Stimulated activated CD4-positive, alpha-beta T cell treated with anti-CD3 and anti-CD28 coated beads, Interleukin-12 subunit alpha, Interleukin-12 subunit beta, amount 100 ng/mL, for 48 hours (primary cell): ENCODE measurements around the gene ESYT1.
"Not testable (repeated sequence)": the region's sequence is repeated elsewhere in the genome, so short reads cannot be mapped to it uniquely, and the experiment has no call there.

ENCODE experiments used
- DNase-seq, 3 donors: peaks; one replicate each; pipeline ENCODE4 v3.0.0-alpha.2; 2020; ENCODE audit warnings: low read depth in 2 of 3, low spot score in 1 of 3

The ESYT1 gene

DNA sequence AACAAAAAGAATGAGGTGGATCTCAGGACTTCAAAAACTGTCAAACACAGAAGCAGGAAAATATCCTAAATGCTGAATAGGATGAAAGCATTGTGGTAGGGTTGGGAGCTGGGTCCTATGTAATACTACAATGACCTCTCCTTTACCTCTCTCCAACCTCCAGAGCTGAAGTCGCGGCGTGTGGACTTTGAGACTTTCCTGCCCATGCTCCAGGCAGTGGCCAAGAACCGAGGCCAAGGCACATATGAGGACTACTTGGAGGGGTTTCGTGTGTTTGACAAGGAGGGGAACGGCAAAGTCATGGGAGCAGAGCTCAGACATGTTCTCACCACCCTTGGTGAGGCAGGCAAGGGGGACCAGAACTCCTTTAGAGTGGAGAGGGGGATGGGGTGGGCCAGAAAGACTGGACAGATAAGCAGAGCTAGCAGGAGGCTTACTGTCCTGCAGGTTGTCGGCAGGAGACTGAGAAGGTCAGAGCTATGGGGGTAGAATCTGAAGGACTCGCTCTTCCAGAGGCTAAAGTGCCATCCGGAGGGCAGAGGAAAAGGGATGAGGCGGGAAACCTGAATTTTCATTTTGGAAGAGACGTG lies 27.3 kb downstream of the ESYT1 start:
- no peak for DNase-seq

DNA sequence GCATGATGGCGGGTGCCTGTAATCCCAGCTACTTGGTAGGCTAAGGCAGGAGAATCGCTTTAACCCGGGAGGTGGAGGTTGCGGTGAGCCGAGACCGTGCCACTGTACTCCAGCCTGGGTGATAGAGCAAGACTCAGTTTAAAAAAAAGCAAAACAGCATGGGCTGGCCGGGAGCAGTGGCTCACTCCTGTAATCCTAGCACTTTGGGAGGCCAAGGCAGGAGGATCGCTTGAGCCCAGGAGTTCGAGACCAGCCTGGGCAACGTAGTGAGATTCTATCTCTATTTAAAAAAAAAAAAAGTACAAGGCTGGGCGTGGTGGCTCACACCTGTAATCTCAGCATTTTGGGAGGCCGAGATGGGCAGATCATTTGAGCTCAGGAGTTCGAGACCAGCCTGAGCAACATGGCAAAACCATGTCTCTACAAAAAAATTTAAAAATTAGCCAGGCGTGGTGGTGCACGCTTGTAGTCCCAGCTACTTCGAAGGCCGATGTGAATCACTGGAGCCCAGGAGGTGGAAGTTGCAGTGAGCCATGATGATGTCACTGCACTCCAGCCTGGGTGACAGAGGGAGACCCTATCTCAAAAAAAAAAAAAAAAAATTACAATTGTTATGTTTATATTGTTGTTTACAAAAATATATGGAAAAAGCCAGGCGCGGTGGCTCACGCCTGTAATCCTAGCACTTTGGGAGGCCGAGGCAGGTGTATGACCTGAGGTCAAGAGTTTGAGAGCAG lies 28.6 kb downstream of the ESYT1 start:
- DNase-seq: not testable (repeated sequence)

DNA sequence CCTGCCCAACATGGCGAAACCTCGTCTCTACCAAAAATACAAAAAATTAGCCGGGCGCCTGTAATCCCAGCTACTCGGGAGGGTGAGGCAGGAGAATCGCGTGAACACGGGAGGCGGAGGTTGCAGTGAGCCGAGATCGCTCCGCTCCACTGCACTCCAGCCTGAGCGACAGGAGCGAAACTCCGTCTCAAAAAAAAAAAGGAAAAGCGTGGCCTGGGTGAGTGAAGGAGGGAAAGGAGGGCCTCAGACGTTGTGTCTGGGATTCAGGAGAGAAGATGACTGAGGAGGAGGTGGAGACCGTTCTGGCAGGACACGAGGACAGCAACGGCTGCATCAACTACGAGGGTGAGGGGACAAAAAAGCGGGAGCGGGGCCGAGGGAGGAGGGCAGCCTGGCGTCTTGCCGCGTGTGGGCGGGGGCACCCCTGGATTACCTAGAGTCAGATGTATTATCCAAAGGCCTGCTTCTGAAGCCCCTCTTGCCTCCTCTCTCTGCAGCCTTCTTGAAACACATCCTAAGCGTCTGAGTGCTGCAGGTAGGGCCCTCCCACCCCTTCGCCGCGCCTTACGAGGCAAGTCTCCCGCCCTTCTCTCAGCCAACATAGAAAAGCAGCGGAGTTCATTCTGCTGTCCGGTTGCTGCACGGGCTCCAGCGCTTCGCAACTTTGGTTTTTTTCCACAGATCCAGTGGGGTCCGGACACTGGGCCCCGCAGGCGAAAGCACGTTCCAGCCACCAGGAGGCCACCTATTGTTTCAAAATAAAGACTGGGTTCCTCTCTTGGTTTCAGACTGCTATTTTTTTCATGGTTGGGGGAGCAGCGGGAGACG lies 29.3 kb downstream of the ESYT1 start:
- DNase-seq: peak in 2 of 3 donors; percentile 35 to 50

DNA sequence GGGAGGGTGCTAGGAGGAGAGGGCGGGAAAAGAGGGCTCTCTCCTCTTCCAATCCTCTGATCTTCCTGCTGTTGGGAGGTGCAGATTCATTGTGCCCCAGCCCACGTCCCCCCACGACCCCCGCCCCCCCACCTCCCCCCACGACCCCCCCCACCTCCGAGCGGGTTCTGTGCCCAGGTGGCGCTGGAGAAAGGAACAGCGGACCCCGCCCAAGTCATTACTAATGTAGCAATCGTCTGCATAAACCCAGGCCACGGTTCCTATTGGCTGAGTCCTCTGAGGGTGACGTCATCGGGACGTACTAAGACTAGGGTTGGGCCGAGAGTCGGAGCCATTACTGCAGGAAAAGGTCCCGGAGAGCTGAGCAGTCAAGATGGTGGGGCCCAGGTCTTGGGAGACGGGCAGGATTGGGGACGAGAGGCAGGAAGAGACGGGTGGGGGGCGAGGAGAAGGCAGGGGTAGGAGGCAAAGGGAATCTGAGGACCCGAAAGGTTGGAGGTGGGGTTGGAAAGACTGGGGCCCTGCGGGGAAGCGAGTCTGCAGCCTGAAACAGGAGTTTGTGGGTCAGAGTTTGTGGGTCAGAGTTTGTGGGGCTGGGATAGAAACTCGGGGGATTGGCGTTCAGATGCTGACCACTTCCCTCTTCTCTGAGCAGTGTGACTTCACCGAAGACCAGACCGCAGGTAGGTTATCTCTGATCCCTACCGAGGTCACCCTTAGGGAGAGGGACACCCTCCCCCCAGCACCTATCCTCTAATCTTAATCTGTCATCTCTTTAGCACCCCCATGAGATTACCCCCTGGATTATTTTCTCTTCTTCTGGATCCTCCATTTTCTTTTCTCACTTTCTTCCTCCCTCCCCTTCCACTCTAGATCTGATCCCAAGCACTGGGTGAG lies 30.2 kb downstream of the ESYT1 start, which contains the start of gene MYL6:
MYL6 (plus strand) TSS at position 331 of the 897 bp plus-strand sequence; CDS start at position 374, 43 bp downstream.
- DNase-seq: peak; percentile 89 to 93 (median 89)

DNA sequence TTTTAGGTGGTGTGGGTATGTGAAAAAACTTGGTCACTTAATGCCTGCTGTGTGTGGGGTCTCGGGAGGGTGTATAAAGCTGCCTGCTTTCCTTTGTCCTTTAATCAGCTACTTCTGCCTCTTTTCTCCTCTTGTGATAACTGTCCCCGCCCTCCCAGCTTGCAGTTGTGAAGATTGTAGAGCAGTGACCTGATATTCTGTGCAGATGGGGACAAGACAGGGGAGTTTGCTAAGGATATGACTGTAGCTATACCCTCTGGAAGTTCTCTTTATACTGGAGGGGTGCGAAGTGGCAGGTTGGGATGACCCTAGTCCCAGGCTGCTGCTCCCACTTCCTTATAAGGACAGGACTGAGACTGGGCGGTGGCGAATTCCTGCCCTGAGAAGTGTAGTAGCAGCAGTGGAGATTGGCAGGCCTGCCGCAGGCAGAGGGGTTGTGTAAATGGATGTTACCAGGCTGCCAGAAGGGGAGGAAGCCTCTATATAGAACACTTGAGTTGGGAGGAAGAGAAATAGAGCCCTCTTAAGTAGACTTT lies 30.9 kb downstream of the ESYT1 start:
- DNase-seq: peak in 1 of 3 donors; percentile 23

DNA sequence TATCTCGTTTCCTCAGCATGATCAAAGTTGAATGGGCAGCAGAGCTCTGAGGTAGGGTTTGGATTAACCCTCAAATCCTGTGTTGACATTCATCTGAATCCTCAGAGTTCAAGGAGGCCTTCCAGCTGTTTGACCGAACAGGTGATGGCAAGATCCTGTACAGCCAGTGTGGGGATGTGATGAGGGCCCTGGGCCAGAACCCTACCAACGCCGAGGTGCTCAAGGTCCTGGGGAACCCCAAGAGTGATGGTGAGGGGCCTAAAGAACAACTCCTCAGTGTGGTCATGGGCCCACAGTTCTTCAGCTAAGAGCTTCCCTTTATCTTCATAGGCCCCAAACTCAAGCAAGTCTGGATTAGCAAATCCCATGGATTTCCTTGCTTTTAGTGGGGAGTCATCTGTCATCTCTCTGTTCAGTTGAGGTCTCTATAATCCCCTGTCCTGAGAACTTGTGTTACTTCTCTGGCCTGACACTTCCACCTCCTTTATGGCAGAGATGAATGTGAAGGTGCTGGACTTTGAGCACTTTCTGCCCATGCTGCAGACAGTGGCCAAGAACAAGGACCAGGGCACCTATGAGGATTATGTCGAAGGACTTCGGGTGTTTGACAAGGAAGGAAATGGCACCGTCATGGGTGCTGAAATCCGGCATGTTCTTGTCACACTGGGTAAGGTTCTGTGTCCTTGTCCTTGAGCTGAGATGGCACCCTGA lies 31.6 kb downstream of the ESYT1 start:
- DNase-seq: no peak

DNA sequence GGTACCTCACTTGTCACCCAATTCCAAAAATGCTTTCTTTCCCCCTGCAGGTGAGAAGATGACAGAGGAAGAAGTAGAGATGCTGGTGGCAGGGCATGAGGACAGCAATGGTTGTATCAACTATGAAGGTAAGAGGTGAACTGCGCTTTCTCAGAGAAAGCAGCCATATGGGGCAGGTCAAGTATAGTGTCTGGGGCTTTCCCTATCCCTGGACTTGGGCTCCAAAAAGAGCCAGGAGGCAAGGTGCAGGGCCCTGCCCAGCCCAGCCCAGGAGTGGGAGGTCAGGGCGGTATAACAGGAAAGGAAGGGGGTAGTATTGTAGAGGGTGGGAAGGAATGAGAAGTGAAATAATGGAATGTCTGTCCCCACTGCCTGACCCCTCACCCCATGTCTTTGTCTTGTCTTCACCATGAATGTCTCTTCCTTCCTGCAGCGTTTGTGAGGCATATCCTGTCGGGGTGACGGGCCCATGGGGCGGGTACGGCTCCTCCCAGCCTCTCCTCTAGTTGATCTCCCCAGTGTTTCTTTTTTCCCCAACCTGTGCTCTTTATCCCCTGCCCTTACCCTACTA lies 32.2 kb downstream of the ESYT1 start:
- DNase-seq: peak in 2 of 3 donors; percentile 29 to 48

DNA sequence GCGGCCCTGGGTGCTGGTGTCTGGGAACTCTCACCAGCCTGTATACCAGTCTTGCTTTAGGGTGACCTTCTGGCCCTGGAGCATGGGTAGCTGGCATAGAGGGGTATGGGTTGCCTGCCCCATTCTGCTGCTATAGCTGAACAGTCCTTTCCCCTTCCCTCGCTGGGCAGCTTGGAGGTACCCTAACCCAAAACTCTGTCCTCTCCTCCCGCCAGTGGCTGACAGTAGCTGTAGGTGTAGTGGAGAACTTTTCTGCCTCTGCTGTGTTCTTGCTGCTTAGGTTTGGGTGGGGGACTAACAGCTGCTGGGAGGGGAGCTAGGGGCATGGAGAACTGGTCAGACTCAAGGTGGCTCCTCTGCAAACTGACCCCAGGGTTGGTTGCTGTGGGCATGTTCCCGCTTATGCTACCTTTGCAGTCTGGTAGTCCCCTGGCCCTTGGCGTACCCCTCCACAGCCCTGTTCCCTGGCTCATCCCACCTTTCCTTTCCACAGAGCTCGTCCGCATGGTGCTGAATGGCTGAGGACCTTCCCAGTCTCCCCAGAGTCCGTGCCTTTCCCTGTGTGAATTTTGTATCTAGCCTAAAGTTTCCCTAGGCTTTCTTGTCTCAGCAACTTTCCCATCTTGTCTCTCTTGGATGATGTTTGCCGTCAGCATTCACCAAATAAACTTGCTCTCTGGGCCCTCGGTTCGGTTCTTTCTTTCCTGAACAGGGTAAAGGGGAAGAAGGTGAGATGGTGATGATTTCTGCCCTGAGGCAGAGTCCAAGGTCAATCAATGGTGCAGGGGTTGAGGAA lies 33.0 kb downstream of the ESYT1 start:
- no peak for DNase-seq

DNA sequence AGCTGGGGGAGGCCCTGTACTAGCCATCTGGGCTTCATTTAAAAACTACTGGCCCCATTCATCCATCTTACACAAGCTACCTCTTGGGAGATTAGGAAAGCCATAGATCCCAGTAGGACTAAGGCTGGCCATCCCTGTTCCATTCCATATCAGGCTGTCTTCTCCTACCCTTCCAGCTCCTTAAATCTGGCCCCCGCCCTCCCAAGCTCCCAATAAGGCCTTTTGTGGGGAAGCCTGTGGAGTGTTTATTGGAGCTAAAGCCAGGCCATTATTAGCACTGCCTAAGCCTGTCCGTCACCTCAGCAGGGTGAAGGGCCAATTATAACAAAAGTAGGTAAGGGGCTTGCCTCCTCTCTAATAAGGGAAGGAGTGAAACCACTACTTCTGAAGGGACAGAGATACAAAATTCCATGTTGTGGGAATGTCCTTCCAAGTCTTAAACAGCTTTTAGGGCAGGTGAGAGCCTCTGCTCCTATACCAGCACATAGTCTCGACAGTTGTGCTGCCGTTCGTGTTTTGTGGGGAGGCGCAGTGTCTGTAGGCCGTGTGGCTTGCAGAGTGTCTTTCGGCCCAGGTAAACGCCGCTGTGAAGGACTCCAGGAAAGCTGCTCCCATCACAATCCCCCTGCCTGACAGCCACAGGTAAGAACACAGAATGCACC lies 33.8 kb downstream of the ESYT1 start:
- DNase-seq: no peak

DNA sequence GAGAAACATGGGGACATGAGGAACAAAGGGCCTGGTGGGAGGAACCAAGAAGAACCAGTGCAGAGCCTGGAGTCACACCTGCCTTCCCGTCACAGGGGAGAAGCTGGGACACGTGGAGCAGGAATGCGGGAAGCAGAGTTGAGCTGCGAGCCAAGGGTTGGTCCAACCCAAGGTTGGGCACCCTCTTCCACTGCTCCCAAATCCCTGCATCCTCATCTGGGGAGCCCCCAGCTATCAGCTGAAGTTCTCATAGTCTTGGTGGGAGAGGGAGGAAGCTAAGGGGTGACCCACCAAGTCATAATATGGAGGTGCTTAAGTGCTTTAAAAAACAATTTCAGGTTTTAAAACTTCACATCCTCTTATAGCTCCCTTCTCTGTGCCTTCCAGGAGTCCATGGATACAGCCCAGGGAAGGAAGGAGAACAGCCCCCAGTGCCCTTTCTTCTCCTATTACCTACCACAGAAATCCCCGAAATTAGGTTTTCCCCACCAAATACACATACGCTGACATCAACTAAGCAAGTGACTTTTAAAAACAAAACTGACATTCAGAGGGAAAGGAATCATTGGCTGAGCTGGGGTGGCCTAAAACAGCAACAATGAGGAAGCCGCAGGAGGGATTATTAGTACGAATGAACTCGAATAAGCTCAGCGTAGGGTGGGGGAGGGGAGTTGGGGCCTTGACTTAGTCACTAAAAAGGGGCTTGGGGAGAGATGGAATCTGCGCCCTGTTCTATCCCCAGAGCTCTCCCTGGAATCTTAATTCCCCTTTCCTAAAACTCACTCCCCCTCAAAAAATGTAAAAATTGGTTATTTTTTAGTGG lies 34.6 kb downstream of the ESYT1 start:
- DNase-seq: no peak

DNA sequence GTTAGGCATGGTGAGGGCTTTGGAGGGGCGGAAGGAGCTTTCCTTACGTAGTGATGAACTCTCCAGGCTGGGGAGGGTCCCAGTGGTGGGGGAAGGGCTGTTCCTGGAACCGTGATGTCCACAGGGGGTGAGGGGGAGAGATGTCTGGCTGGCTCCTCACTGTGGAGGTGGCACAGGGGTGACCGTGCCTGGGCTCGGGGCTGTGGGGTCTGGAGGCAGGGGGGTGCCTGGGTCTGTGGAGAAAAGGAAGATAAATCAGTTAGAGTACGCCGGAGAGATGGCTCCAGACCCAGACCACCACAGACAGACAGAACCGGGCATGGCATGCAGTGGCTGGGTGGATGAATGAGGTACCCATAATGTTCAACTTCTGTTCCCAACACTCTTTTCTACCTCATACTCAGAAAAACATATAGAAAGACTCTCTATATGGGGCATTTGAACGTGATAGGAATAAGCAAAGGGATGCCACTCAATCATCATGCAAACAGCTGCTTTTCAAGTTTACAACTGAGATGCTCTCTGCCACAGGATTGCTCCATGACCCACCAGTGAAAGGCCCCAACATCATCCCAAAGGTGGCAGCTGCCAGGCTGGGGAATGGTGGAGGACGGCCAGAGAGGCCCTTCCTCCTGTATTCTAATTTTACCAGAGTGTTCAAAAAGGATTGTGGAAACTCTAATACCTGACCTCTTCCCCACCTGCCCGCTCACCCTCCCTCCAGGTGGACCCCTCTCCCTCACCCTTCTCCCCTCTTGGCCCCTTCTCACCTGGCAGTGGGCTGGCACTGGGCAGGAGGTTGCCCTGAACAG lies 35.7 kb downstream of the ESYT1 start:
- DNase-seq: no peak

DNA sequence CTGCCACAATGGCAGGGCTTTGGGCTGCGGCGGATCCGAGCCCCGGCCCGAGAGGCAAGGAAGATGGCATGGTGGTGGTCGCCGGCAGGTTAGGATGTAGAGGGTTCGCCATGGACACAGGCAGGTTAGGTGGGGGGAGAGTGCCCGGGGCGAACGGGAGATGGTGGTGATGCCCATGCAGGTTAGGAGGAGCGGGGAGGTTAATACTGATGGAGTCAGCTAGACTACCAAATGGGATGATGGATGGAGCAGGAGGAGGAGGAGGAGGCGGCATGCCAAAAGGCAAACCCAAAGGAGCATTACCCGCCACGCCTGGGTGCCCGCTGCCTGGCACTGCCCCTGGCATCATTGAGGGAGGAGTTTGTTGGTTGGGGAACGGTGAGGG lies 36.3 kb downstream of the ESYT1 start:
- no peak for DNase-seq

DNA sequence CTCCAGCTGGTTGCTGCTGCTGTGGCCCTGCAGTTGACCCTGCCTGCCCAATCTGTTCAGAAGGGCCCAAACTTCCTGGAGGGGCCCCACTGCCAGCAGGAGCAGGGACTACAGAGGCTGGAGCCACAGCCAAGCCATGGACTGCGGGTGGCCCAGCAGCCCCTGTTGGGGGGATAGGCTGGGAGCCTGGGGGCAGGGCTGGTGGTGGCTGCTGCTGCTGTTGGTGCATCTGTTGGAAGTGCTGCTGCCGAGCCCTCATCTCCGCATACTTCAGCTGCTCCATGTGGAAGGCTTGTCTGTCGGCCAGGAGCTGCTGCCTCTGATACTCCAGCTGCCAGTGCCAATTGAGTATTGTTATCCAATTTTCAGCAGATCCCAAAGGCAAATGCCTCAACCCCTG lies 37.3 kb downstream of the ESYT1 start:
- no peak for DNase-seq

DNA sequence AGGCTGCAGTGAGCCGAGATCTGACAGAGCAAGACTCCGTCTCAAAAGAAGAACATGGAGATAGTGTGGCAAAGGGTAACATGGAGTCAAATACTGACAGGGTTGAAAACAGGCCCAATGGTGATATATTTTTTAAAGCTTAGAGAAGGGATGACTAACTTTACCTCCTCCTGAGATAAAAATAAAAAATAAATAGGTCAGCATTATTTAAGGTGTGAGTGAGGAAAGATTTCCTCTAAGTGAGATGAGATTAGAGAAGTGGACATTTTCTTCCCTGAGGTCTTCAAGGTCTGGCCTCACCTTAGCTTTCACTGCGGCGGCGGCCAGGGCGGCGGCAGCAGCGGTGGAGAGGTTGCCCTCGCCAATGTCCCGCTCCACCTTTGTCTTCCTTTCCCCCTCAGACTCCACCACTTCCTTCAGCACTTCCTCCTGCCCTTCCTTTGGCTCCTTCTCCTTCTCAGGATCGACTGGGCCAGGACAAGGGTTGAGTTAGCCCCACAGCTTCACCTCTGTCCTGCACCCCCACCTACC lies 41.2 kb downstream of the ESYT1 start:
- DNase-seq: no peak

DNA sequence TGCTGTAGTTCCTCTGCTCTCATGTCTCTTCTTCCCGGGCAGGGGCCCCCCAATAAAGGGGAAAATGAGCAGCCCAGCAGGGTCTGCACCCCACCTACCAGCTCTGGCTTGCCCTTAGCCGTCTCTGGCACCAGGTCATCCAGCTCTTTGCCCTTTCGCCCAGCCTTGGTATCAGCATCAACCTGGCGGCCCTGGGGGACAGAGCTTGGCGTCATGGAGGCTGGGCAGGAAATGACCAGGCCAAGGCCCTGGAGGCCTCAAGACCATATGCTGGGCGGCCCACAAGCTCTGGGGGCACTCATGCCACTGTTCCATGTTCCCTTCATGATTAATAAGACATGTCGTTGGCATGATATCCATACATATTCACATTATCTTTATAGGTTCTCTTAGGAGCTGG lies 44.8 kb downstream of the ESYT1 start:
- no peak for DNase-seq

DNA sequence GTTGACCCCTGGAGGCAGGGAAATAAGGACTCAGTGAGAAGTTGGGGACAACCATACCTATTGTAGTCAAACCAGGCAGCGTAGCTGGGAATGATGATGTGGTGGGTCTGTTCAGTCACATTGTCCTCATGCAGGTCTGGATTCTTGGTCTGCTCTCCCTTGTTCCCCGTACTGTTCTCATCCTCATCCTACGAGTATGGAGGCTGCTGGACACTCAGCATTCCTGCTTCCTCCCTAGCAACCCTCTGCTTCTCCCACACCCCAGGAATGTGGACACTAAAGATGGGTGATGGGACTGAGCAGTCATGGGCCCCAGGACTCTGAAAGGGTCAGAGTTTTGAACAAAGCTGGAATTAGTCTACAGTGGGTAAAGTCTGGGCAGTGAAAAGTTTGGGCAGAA lies 50.3 kb downstream of the ESYT1 start:
- no peak for DNase-seq
